GM18868 (cell line): ENCODE measurements around the gene RIT2.

Source experiments
- ATAC-seq: cut with Tn5 transposase; IDR thresholded peaks from one replicate; pipeline ENCODE4 v1.9.1; 2021; ENCODE audit warnings: mild to moderate bottlenecking, moderate library complexity; ENCODE audit not compliant: unreplicated experiment

RIT2 gene

GRCh38 chr18:42937436-42937835 lies 178.0 kb downstream of the RIT2 start:
- ATAC-seq, result no peak

DNA sequence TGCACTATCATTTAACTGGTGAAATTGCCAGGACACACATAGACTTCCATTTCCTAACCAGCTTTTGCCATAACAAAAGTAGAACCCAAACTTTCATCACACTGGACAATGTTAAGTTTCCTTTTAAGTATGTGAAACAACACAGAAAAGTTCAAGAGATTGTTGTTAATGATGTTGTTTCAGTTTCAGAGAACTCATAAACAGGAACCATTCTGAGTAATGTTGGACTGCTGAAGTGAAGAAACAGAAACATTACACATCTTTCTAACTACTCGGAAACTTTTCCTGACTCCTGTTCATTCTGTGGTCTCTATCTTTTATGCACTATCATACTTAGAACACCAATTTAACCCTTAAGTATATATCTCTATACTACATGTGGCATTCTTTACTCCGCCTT lies 179.2 kb downstream of the RIT2 start:
- ATAC-seq, result no peak

DNA sequence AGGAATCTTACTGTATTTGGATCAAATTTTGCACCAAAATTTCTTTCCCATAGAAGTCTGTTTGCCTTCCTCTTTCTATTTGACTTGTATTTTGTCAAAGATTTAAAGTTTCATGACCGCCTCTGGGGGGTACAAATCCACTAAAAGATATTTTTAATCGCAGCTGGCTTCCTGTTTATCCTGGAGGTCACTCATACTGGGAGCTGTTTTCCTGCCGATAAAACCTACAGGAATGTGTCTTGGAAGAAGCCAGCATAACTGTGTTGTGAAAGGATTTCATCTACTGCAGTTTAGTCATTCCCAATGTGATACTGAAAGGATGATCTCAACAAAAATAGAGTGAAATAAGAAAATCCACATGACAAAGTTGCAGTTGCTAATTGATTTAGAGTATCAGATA lies 184.0 kb downstream of the RIT2 start:
- ATAC-seq, result no peak

GRCh38 chr18:42929857-42930256 lies 185.6 kb downstream of the RIT2 start:
- no peak for ATAC-seq

DNA sequence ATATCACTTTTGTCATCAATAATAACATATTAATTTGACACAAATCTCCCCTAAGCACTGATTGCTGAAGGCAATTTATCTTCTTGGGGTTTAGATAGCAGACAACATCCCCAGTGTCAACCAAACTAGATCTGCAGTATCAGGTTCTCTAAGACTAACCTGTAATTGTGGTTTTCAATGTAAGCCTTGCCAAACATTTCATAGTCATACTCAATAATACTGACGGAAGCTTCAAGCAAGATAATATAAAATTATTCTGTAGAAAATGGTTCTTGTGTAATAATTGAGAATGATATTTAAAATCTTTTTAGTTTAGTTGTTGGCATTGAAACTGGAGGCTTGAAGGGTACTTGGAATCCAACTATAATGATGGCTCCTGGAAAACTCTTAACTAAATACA lies 186.3 kb downstream of the RIT2 start:
- ATAC-seq, result no peak

DNA sequence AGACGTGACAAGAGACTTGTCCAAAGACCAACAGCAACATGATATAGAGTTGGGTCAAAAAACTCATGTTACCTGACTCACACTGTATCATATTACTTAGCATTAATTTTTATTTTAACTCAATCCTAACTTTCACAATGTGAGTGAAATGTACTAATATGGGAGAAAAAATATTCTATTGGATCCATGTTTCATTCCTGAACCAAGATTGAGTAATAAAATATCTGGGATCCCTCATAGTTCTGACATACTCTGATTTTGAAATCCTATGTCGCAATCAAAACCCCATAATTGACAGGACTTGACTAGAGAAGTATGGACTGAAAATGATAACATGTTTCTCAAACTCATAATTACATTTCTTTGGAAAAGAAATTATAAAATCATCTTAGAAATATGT lies 190.4 kb downstream of the RIT2 start:
- no peak for ATAC-seq

DNA sequence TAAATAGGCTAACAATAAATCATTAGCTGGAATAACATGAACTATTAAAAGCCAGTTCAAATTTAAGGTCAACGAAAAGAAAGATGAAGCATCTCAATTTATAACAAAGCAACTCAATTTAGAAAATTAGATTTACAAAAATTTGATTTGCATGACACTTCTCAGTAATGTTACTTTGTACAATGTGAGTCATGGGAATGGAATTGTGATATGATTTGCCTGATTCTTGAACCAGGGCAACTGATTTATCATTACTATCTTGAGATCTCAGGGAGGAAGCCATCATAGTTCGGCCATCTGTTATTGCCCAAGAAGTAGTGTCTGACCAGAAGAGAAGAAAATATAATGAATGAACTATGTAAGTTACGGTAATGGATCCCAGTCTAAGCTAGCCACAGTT lies 193.1 kb downstream of the RIT2 start:
- ATAC-seq, result no peak

- ATAC-seq, result no peak
Measured at GRCh38 chr18:42921226-42921737, 194.2 kb downstream of the RIT2 start.

GRCh38 chr18:42920621-42921020 lies 194.9 kb downstream of the RIT2 start:
- no peak for ATAC-seq

DNA sequence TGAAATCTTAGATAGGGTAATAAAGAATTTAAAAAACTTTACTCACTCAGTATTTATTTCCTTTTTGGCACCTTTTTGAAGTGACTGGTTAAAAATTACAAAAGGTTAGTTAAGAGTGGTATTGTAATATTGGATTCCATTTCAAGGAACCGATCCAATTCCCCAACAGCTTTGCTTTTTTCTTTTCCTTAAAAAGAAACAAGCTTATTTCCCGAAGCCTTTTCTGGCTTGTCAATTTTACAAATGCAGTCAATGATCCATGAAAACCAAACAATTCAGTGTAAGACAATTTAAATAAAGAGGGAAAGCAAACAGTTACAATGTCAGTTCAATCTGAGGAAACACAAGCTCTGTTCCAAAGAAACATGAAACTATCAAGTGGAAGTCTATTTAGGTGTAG lies 200.2 kb downstream of the RIT2 start:
- ATAC-seq, result no peak

GRCh38 chr18:42914476-42914875 lies 201.0 kb downstream of the RIT2 start:
- ATAC-seq, result no peak

DNA sequence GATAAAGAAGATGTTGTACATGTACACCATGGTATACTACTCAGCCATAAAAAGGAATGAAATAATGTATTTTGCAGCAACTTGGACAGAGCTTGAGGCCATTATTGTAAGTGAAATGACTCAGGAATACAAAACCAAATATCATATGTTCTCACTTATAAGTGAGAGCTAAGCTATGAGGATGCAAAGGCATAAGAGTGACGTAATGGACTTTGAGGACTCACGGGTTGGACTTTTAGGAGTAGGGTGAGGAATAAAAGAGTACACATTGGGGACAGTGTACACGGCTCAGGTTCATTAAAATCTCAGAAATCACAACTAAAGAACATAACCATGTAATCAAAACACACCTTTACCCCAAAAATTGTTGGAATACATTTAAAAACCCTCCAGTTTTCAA lies 206.4 kb downstream of the RIT2 start:
- no peak for ATAC-seq

DNA sequence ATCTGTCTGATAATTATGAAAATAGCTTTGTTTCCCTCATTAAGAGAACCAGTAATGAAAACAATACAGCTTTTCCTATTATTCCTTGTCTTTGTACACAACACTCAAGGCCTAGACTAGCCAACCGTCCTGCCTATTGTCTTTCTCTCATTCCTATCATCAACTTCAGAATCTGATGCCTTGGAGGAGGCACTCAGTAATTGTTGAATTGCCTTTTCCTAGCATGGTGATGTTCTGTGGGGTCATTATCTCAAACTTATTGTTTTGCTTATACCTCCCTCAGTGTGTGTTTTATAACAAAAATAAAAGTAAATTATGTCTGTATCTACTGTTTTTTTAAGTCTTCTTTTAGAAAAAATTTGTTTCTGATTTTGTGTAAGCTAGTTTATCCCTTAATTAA lies 208.7 kb downstream of the RIT2 start:
- ATAC-seq, result no peak

DNA sequence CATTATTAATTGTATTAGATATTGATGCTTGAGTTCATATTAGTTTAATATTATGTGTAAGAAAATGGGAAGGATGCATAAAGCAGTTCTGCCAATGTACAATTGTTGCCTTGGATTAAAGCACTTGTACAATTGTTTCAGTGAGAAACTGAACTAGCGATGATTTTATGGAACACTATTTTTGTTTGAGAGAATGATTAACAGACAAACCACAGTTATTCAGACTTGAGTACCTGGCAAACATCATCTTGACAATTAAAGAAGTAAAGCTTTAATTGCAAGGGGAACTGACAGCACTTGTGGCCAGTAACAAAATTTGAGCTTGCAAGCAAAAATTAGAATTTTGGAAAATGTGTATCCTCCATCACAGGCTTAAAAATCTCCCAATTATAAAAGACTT lies 214.3 kb downstream of the RIT2 start:
- ATAC-seq, result no peak

GRCh38 chr18:42893977-42894376 lies 221.5 kb downstream of the RIT2 start:
- ATAC-seq, result no peak

DNA sequence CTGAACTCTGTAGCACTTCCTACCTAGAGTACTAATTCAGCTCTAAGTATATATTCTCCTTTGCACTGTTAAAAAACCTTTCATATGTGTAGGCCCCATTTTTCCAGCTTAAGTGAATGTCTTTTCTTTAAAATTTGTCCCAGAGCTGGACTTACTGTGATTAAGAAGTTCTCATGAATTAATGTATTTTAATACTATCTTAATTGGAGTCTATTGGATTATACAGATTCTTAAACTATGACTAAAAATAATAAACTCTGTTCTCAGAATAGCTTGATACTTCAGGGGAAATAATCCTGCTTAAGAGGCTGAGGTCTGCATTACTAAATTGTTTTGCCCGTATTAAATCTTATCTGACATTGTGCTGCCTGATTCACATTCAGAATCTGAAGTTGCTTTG lies 223.3 kb downstream of the RIT2 start:
- no peak for ATAC-seq

GRCh38 chr18:42891705-42892104 lies 223.8 kb downstream of the RIT2 start:
- ATAC-seq, result no peak

DNA sequence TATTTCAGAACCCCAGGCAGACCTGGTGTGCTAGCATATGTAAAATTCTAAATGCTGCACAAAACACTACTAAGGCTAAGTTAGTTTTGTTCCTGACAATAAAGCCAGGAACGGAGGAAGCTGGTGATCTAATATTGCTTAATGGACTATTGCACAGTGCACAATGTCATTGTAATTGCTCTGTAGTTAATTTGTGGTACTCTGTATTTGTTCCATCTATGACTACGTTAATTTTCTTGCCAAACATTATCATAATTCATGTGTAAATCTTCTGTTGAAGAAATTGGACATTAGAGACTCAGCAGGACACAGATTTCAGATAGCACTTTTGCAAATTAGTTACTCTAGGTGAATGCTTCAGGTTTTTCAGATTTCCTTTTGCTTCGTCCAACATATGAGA lies 232.3 kb downstream of the RIT2 start:
- ATAC-seq, result no peak

- ATAC-seq, result no peak
Measured at GRCh38 chr18:42882122-42882521, 233.4 kb downstream of the RIT2 start.

DNA sequence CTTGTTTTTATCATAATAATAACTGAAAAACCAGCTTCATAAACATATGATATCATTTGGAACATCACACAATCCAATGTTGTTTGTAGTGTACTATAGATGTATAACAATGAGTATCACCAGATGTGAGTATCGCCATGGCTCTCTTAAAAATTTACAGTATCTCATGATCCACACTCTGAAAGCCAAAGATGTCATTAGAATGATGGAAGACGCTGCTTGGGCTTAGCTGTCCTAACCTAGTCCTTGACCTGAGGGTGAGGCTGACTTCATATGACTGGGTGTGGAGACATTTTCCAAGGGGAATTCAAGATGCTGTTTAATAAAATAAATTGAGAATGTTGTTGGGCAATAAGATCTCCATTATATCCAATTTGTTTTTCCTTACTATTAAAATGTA lies 242.6 kb downstream of the RIT2 start:
- no peak for ATAC-seq

DNA sequence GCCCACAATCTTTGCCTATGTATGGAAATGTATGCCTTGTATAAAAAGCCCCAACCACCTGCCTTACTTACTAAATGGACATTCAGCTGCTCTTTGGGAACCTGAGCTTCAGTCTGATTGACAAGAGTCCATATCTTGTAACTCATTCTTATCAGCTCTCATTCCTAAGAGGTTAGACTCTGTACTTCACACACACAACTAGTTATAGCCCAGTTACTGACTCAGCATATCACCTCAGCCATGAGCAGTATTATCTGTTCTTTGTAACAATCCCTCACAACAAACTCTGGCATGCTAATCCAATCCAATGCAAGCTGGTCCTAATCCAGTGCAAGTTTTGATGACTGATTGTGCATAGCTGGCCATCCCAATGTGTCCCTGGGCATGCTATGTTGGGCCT lies 250.6 kb downstream of the RIT2 start:
- ATAC-seq, result no peak

DNA sequence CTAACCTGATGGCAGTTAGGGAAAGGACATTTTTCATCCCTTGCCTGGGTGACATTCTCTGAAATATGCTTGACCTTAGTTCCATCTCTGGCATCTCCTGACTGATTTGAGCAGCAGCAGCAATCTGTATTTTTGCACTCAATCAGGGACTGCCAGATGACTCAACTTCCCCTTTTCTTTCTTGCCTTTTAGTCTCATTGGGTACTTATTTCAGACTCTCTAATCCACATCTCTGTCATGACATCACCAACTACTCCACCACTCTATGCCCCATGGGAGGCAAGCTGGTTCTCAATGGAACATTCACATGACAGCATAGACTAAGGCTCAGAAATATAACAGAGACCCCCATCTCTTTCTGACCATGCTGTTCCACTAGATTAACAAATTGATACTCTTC lies 254.2 kb downstream of the RIT2 start:
- ATAC-seq, result peak; percentile 61

GRCh38 chr18:42860548-42860947 lies 254.9 kb downstream of the RIT2 start:
- ATAC-seq, result no peak

GRCh38 chr18:42860011-42860410 lies 255.5 kb downstream of the RIT2 start:
- ATAC-seq, result no peak
